Putamen (tissue), 1 donor: Measurements from ENCODE around the gene MAPK8IP3.

ENCODE experiments used
- DNase-seq: peaks from one replicate; pipeline ENCODE4 v3.0.0-alpha.2; 2016; ENCODE audit warnings: low spot score

Gene MAPK8IP3

DNA sequence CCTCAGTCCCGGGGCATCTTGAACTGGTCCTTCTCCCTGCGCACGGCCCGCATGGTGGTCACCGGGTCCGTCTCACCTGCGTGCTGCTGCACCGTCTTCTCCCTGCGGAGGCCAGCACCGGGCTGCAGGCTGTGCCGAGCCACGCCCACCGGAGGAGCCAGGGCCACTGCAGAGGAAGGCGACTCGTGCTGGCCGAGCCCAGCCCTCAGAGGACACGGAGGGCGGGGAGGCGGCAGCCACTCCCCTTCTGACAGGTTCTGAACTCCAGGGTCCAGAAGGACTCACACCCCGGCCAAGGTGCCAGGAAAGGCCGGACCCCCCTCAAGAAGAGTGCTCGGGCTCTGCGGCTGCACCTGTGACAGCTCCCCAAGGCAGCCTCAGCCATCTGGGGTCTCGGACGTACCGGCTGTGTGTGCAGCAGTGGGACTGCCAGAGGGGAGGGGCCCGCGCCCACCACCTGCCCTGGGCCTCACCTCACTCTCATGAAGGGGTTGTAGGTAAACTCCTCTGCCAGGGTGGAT, 103.3 kb downstream of the MAPK8IP3 start:
- DNase-seq: no peak

- DNase-seq: no peak
Measured at GRCh38 chr16:1810106-1810505, 104.1 kb downstream of the MAPK8IP3 start.

DNA sequence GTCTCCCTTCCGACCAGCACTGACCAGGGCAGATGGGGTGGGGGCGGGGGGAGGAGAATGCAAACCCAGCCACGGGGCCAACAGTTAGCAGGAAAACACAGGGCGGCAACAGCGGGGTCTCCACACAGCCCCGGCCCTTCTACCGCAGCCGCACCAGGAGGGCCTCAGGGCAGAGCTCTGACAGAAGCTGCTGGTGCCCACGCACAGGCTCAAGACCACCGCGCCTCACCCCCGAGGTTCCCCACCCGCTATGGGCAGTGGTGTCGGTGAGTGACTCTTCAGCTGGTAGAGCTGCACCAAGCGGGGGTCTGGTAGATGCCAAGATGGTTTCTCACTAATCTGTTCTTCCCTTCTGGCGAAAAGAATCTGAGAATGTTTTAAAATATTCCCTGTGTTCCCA, 104.5 kb downstream of the MAPK8IP3 start:
- DNase-seq: no peak

GRCh38 chr16:1812732-1813163, 106.8 kb downstream of the MAPK8IP3 start:
- no peak for DNase-seq

- no peak for DNase-seq
Measured at GRCh38 chr16:1815461-1815860, 109.5 kb downstream of the MAPK8IP3 start.

- DNase-seq: no peak
Measured at GRCh38 chr16:1816396-1817275, 110.6 kb downstream of the MAPK8IP3 start.

DNA sequence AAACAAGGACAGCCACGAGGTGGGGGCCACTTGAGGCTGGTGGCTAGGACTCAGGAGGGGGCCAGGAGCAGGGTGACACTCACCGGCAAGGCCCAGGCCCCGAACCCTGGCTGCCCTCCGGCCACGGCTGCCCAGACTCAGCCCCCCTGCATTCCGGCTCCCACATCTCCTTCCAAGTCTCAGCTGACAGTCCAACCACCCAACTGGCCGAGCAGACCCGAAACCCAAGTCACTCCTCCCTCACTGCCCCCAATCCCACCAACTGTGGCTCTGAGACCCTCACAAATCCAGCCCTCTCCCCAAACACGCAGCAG, 111.2 kb downstream of the MAPK8IP3 start:
- DNase-seq: no peak

DNA sequence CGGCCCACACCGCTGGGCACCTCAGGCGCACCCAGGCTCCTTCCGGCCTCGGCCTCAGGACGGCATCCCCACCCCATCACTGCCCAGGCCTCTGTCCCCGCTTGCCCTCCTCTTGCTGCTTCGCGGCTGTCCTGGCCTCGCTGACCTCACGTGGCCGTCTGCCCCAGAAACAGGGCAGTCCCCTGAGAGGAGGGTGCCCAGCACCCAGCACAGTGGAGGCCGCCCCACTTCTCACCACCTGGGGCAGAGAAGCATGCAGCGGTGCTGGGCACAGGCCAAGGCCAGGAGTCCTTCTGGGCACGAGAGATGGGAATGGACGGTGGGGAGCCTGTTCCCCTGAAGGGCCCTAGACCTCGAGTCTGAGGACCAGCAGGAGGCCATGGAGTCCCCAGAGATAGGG, 111.7 kb downstream of the MAPK8IP3 start:
- no peak for DNase-seq

DNA sequence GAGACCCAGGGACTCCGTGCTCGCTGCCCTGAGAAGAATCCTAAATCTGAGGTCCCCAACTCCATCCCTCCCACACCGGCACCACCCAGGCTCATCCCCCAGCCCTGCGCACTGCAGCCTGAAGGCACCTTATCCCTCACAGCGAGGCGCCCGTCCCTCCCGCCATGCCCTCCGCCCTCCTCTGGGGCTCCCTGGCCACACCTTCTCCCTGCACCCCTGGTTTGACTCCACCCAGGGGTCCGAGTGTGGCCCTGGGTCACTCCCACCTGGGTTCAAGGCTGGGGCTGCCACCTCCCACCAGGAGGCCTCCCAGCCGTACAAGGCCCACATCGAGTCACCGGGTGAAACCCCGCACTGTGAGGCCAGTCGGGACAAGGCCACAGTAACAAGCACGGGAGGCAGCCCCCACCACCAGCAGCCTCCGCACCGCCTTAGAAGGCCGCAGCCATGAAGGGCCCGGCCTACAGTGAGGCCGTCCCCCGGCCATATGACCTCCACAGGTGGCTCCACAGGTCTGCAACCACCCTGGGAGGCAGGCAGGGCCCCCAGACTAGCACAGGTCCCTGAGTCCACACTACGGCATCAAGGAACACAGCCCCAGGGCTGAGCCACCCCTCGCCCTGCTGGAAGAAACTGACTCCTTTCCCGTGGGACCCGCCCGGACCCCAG, 112.3 kb downstream of the MAPK8IP3 start:
- DNase-seq: no peak

DNA sequence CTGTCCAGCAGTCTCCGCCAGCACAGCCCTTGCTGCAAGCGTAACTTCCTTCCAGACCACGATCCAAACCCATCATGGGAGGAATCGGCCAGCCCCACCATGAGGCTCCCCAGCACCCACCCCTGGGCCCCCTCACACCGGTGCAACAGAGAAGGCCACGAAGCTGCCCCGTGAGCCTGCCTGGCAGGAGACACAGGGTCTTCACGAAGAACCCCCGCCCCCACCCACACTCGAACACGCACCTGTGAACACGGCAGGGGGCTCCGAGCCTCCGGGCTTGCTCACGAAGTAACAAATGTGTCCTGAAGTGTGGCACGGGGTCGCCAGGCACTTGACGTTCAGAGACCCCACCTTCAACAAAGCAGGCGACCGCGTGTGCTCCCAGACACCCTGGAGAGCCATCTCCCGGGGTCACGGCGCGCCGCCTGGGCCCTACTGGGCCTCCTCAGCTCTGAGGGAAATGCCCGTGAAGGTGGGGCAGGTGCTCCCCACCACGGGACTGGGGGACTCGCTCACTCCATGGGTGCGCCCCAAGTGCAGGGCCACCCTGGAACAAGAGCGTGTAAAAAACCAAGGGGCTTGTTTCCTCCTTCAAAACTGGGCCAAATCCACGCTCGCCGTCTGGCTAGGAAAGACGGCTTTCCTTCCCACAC, 113.0 kb downstream of the MAPK8IP3 start:
- no peak for DNase-seq

DNA sequence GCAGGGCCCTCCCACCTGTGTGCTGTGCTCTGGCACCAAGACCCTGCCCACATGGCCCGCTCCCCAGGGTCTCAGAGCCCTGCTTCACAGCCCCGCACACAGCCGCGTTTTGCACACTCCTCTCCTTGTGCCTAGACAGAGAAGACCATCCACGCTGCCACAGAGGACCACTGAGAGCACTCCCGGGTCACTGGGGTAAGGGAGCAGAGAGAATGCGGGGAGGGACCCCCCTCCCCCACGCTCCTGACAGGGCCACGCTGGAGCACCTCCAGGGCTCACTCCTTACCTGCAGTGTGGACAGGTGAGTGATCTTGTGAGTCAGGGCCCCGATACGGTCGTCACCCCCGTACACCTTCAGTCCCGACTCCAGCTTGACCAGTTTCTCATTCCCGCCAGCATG, 113.6 kb downstream of the MAPK8IP3 start:
- no peak for DNase-seq
